ENCODE measurements around the gene CACNA1D.

The CACNA1D gene

GRCh38 chr3:53597136-53597915, 102.9 kb downstream of the CACNA1D start:
- DNase-seq (ENCODE audit: low read depth): no peak
- no peak overlapping the region for H3K4me3 ChIP-seq (ENCODE audit: control insufficient read depth, low read depth, low read length)

GRCh38 chr3:53599771-53600170, 105.4 kb downstream of the CACNA1D start:
- TF ChIP-seq CTCF (conservative IDR thresholded peaks at IDR 0.05; ENCODE audit: control insufficient read depth, insufficient read depth, low read depth, low read length): no peak
- H3K4me3 ChIP-seq (ENCODE audit: control insufficient read depth, low read depth, low read length): no peak overlapping the region
- no peak for DNase-seq (ENCODE audit: low read depth)

More at GRCh38 chr3:53597136-53597915, 102.9 kb downstream of the CACNA1D start:
- no peak for TF ChIP-seq CTCF (conservative IDR thresholded peaks at IDR 0.05; ENCODE audit: control insufficient read depth, insufficient read depth, low read depth, low read length)

- no peak overlapping the region for H3K4me3 ChIP-seq (ENCODE audit: control insufficient read depth, low read depth, low read length)
- TF ChIP-seq CTCF (conservative IDR thresholded peaks at IDR 0.05; ENCODE audit: control insufficient read depth, insufficient read depth, low read depth, low read length): no peak
- no peak for DNase-seq (ENCODE audit: low read depth)
Observed at GRCh38 chr3:53602866-53603265, 108.5 kb downstream of the CACNA1D start.

GRCh38 chr3:53604232-53604631, 109.8 kb downstream of the CACNA1D start:
- no peak for DNase-seq (ENCODE audit: low read depth)
- no peak for TF ChIP-seq CTCF (conservative IDR thresholded peaks at IDR 0.05; ENCODE audit: control insufficient read depth, insufficient read depth, low read depth, low read length)
- no peak overlapping the region for H3K4me3 ChIP-seq (ENCODE audit: control insufficient read depth, low read depth, low read length)

- no peak for DNase-seq (ENCODE audit: low read depth)
- TF ChIP-seq CTCF (conservative IDR thresholded peaks at IDR 0.05; ENCODE audit: control insufficient read depth, insufficient read depth, low read depth, low read length): no peak
- H3K4me3 ChIP-seq (ENCODE audit: control insufficient read depth, low read depth, low read length): no peak overlapping the region
Observed at GRCh38 chr3:53606793-53607192, 112.4 kb downstream of the CACNA1D start.

- no peak for TF ChIP-seq CTCF (conservative IDR thresholded peaks at IDR 0.05; ENCODE audit: control insufficient read depth, insufficient read depth, low read depth, low read length)
- H3K4me3 ChIP-seq (ENCODE audit: control insufficient read depth, low read depth, low read length): no peak overlapping the region
- no peak for DNase-seq (ENCODE audit: low read depth)
Observed at GRCh38 chr3:53612508-53612907, 118.1 kb downstream of the CACNA1D start.
